GM12874 (cell line): ENCODE measurements around the gene DCAF6.

Experiments
- CTCF ChIP-seq: IDR thresholded peaks from 2 replicates; pipeline ENCODE4 v1.5.1; 2011; ENCODE audit warnings: low read depth, mild to moderate bottlenecking, control low read depth, low read length, moderate library complexity; ENCODE audit not compliant: insufficient read depth

DCAF6 gene

GRCh38 chr1:168087696-168088095 is 151.2 kb downstream of the DCAF6 start:
- no peak for TF ChIP-seq CTCF

GRCh38 chr1:168088511-168089325 is 152.2 kb downstream of the DCAF6 start:
- no peak for TF ChIP-seq CTCF

DNA sequence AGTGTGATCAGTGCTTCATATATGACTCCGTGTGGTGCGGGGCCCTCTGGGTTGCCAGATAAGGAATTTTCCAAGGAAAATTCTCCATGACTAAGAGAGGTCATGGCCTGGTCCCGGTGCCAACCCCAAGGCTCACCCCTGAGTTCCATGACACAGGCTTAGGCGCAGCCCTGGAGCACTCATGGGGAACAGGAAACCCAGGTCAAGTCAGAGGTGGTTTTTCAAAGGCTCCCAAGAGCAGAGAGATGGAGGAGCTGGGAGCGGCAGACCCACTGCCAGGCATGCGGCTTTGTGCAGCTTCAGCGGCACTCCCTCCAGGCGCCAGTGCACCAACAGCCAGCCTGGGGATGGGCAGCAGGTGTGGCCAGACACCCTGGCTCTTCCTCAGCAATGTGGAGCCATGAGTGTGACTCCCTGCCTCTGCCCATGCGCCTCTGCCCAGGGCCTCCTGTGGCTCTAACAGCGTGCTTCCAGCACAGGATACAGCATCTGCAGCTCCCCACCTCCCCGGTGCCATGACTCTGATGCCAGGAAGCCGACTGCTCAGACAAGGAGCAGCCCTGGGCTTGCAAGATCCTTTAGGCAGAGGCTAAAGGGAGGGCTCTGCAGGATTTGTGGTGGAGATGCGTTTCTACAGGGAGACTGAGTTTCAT is 153.0 kb downstream of the DCAF6 start:
- TF ChIP-seq CTCF: no peak

DNA sequence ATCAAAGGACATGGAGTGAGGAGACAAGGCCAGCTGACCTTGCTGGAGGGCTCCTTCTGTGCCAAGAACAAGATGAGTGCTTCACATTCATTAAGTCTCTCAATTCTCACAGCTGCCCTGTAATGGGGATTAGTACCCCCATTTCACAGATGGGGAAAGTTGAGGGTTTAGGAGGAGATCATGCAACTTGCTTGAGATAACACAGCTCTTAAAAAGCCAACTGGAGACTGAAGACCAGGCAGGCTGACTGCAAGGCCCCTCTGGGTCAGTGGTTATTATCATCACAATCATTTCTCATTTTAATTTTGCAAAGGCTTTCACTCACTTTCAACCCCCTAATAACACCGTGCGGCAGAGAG is 153.5 kb downstream of the DCAF6 start:
- TF ChIP-seq CTCF: no peak

DNA sequence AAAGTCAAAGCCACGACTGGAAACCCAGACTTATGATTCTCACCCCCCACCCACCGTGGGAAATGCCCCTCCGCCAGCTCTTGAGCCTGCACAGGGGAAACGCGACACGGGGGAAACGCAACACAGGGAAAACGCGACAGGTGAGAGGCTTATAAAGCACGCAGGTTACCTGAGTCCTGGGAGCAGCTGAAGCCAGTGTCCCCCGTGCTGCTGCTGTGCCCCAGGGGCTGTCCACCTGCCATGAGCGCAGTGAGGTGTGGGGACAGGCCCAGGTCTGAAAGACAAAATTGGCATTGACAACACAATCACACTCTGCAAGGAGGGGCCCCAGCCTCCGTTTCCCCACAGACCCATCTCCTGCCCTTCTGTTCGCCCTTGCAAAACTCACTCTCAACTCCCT is 153.9 kb downstream of the DCAF6 start:
- TF ChIP-seq CTCF: no peak

DNA sequence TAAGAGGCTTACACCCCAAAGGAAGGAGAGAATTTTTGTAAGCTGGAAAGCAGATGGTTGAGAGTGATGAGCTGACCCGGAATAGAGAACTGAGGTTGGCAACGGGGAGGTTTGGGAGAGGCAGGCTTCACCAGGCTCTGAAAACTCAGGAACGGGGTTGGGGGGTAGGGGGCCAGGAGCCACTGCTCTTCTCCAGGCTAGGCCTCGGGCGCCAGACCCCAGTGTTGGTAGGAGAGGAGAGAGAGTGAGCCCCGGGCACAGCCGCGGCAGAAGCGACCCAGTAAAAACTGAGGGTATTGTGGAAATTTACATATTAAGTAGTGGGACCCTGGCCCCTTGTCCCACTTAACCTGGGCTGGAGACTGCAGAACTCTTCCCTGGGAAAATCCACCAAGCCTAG is 154.6 kb downstream of the DCAF6 start:
- TF ChIP-seq CTCF: no peak

DNA sequence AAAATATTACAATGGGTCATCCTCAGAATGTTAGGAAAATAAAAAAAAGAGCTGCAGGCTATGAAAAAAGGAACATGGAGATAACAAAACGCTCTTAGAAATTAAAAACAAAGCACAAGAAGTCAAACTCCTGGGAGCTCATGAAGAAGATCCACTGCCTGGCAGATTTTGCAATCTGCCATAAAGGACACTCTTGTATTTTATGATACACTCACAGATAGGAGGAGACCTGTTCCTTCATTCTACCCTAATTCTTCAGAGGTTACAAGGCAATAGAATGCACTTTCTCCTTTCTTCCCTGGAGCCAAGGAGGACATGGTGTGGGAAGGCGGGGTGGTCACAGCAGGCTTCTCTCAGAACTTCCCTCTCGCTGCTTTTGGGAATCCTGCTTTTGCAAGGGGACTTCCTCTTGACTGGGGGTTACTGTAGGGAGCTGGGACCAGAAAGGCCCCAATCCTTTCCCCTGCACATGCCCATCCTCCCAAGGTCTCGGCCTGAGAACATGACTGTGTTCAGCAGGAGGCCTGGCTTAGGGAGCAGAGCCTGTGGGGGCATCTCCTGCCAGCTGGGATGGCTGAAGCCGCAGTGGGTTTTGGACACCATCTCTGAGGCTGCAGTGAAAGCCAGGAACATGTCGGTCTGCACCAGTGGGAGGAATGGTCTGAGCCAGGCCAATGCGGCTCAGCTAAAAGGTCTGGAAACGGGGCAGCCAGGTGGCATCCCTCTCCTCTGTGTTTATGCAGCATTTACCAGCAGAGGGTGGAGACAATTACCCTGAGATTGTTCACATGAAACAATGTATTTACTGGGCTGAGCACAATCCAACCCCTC is 155.5 kb downstream of the DCAF6 start:
- no peak for TF ChIP-seq CTCF
